ENCODE measurements around the gene UAP1L1. TPM values are rescaled to one million over a fixed set of nuclear protein-coding genes. Genes with fewer than 3 reads are reported as not detected.

The UAP1L1 gene
- total RNA-seq, 8 experiments from 2014 or later = 0.63 to 8.9 (median 4.5) TPM

- H3K27ac ChIP-seq = peak within 1 kb of the TSS; percentile 80 to 81
- 0% methylated on average over 6 to 25 of the region's 101 CpGs; no CpG with 5 or more reads in 7 of the 10 experiments for WGBS, 10 experiments
- peak within 1 kb of the TSS; percentile 59 to 78 (median 69) for H3K4me3 ChIP-seq
- ATAC-seq (replicated peaks in 6 of 8) = peak; percentile 65 to 93 (median 87)
- in situ Hi-C loops (cut with MboI; ENCODE audit: low pct_unique_long_range_greater_than_20kb in 2 of 9, low sequenced_read_pairs in 9 of 9, unreplicated experiment in 9 of 9) = no loop called here
- H3K4me1 ChIP-seq (replicated peaks in 1 of 2) = peaks cover 15 to 18% of the 10 kb centered on the region in 2 donors
These were observed 9.5 kb downstream of the UAP1L1 start, which contains the start of gene MAN1B1 for GRCh38 chr9:137086531-137087408. TSS of gene MAN1B1 (plus strand) at chr9:137086985. CDS start at chr9:137087000, 15 bp downstream.

- 0 to 20% (median 3%) methylated on average over 1 to 13 of the region's 22 CpGs; no CpG with 5 or more reads in 2 of the 10 experiments for WGBS, 10 experiments
- H3K27ac ChIP-seq = peak overlapping the region; percentile 73 to 81
- peak overlapping the region; percentile 59 to 78 (median 69) for H3K4me3 ChIP-seq
- H3K4me1 ChIP-seq (replicated peaks in 1 of 2) = peaks cover 15 to 18% of the 10 kb centered on the region in 2 donors
- in situ Hi-C loops (cut with MboI; ENCODE audit: low pct_unique_long_range_greater_than_20kb in 2 of 9, low sequenced_read_pairs in 9 of 9, unreplicated experiment in 9 of 9) = no loop called here
- ATAC-seq (replicated peaks in 6 of 8) = peak in 1 of 8 experiments; percentile 0
These were observed 10.2 kb downstream of the UAP1L1 start for GRCh38 chr9:137087409-137087925.

GRCh38 chr9:137088121-137088520 is 10.8 kb downstream of the UAP1L1 start:
- peaks cover 15 to 18% of the 10 kb centered on the region in 2 donors for H3K4me1 ChIP-seq (replicated peaks in 1 of 2)
- H3K4me3 ChIP-seq = peak overlapping the region in 1 of 5 donors; percentile 69
- H3K27ac ChIP-seq = no peak overlapping the region
- no peak for ATAC-seq (replicated peaks in 6 of 8)
- 53 to 92% (median 83%) methylated on average over 2 to 5 of the region's 5 CpGs; no CpG with 5 or more reads in 1 of the 10 experiments for WGBS, 10 experiments
- in situ Hi-C loops (cut with MboI; ENCODE audit: low pct_unique_long_range_greater_than_20kb in 2 of 9, low sequenced_read_pairs in 9 of 9, unreplicated experiment in 9 of 9) = no loop called here

- Histone ChIP-seq H3K4me3 (no peak overlapping the region), H3K27ac (no peak overlapping the region), H3K4me1 (replicated peaks in 1 of 2) (peaks cover 15 to 16% of the 10 kb centered on the region in 2 donors)
- ATAC-seq (replicated peaks in 6 of 8) = no peak
- 67 to 100% (median 83%) methylated on average over 1 to 5 of the region's 11 CpGs; no CpG with 5 or more reads in 1 of the 10 experiments for WGBS, 10 experiments
- in situ Hi-C loops (cut with MboI; ENCODE audit: low pct_unique_long_range_greater_than_20kb in 2 of 9, low sequenced_read_pairs in 9 of 9, unreplicated experiment in 9 of 9) = no loop called here
These were observed 12.1 kb downstream of the UAP1L1 start for GRCh38 chr9:137089232-137089947.

GRCh38 chr9:137095664-137096517 is 18.6 kb downstream of the UAP1L1 start:
- Histone ChIP-seq H3K4me1 (replicated peaks in 1 of 2) (no peaks in the 10 kb centered on the region), H3K4me3 (no peak overlapping the region), H3K27ac (no peak overlapping the region)
- WGBS, 10 experiments = 64 to 100% (median 87%) methylated on average over 2 to 22 of the region's 30 CpGs; no CpG with 5 or more reads in 3 of the 10 experiments
- peak in 1 of 8 experiments; percentile 28 for ATAC-seq (replicated peaks in 6 of 8)
- in situ Hi-C loops (cut with MboI; ENCODE audit: low pct_unique_long_range_greater_than_20kb in 2 of 9, low sequenced_read_pairs in 9 of 9, unreplicated experiment in 9 of 9) = no loop called here

- H3K4me1 ChIP-seq (replicated peaks in 1 of 2) = no peaks in the 10 kb centered on the region
- in situ Hi-C loops (cut with MboI; ENCODE audit: low pct_unique_long_range_greater_than_20kb in 2 of 9, low sequenced_read_pairs in 9 of 9, unreplicated experiment in 9 of 9) = no loop called here
- peak in 1 of 8 experiments; percentile 6 for ATAC-seq (replicated peaks in 6 of 8)
- H3K4me3 ChIP-seq = no peak overlapping the region
- H3K27ac ChIP-seq = no peak overlapping the region
- WGBS, 10 experiments = 80 to 100% (median 91%) methylated on average over 2 to 15 of the region's 31 CpGs; no CpG with 5 or more reads in 1 of the 10 experiments
These were observed 19.6 kb downstream of the UAP1L1 start for GRCh38 chr9:137096785-137097546.

- Histone ChIP-seq H3K27ac (no peak overlapping the region), H3K4me1 (replicated peaks in 1 of 2) (no peaks in the 10 kb centered on the region), H3K4me3 (no peak overlapping the region)
- in situ Hi-C loops (cut with MboI; ENCODE audit: low pct_unique_long_range_greater_than_20kb in 2 of 9, low sequenced_read_pairs in 9 of 9, unreplicated experiment in 9 of 9) = no loop called here
- 87 to 100% (median 100%) methylated on average over 1 to 3 of the region's 20 CpGs; no CpG with 5 or more reads in 6 of the 10 experiments for WGBS, 10 experiments
- peak in 4 of 8 experiments; percentile 19 to 32 (median 26) for ATAC-seq (replicated peaks in 6 of 8)
These were observed 20.6 kb downstream of the UAP1L1 start for GRCh38 chr9:137097761-137098462.

- Histone ChIP-seq H3K4me1 (replicated peaks in 1 of 2) (no peaks in the 10 kb centered on the region), H3K27ac (no peak overlapping the region), H3K4me3 (no peak overlapping the region)
- ATAC-seq (replicated peaks in 6 of 8) = peak in 4 of 8 experiments; percentile 14 to 25 (median 18)
- in situ Hi-C loops (cut with MboI; ENCODE audit: low pct_unique_long_range_greater_than_20kb in 2 of 9, low sequenced_read_pairs in 9 of 9, unreplicated experiment in 9 of 9) = no loop called here
- 100% methylated on average over 3 to 5 of the region's 14 CpGs; no CpG with 5 or more reads in 8 of the 10 experiments for WGBS, 10 experiments
These were observed 21.9 kb downstream of the UAP1L1 start for GRCh38 chr9:137099231-137099630.

GRCh38 chr9:137103206-137103999 is 26.1 kb downstream of the UAP1L1 start:
- whole genome bisulfite sequencing, 10 experiments = 90 to 100% (median 95%) methylated on average over 1 to 11 of the region's 37 CpGs; no CpG with 5 or more reads in 3 of the 10 experiments
- Histone ChIP-seq H3K27ac (no peak overlapping the region), H3K4me3 (no peak overlapping the region), H3K4me1 (replicated peaks in 1 of 2) (no peaks in the 10 kb centered on the region)
- in situ Hi-C loops (cut with MboI; ENCODE audit: low pct_unique_long_range_greater_than_20kb in 2 of 9, low sequenced_read_pairs in 9 of 9, unreplicated experiment in 9 of 9) = loop anchor here in 1 of 9 experiments (25.0 kb wide), 1 partner anchor 134 kb away; the partner anchor contains the start of genes CYSRT1, RNF224, SLC34A3 and TUBB4B
- no peak for ATAC-seq (replicated peaks in 6 of 8)

- in situ Hi-C loops (cut with MboI; ENCODE audit: low pct_unique_long_range_greater_than_20kb in 2 of 9, low sequenced_read_pairs in 9 of 9, unreplicated experiment in 9 of 9) = loop anchor here in 1 of 9 experiments (25.0 kb wide), 1 partner anchor 131 kb away; the partner anchor contains the start of genes CYSRT1, RNF224, SLC34A3 and TUBB4B
- H3K27ac ChIP-seq = no peak overlapping the region
- no peaks in the 10 kb centered on the region for H3K4me1 ChIP-seq (replicated peaks in 1 of 2)
- no peak overlapping the region for H3K4me3 ChIP-seq
- whole genome bisulfite sequencing, 10 experiments = 50 to 100% (median 100%) methylated on average over 1 to 2 of the region's 31 CpGs; no CpG with 5 or more reads in 5 of the 10 experiments
- ATAC-seq (replicated peaks in 6 of 8) = no peak
These were observed 28.7 kb downstream of the UAP1L1 start for GRCh38 chr9:137105814-137106661.
